HL-60 (cell line): Measurements from ENCODE around the gene TMED6.

Experiments used
- DNase-seq, 2 experiments: peaks; one replicate each; pipeline ENCODE4 v3.0.0-alpha.2; 2010 to 2020; ENCODE audit warnings: low read depth in 1 of 2, low spot score in 1 of 2
- H3K27ac ChIP-seq: fragments of 250-450 bp; sonication (Bioruptor Pico); replicated peaks from 2 replicates; pipeline ENCODE4 v1.5.1; 2020; ENCODE audit warnings: mild to moderate bottlenecking, moderate library complexity
- H3K27me3 ChIP-seq: fragments of 250-450 bp; sonication (Bioruptor Pico); 2 replicates; pipeline ENCODE4 v1.5.1; 2021; ENCODE audit warnings: mild to moderate bottlenecking, moderate library complexity; ENCODE audit not compliant: insufficient read depth, poor library complexity, severe bottlenecking
- H3K4me3 ChIP-seq: replicated peaks from 2 replicates; pipeline ENCODE4 v1.5.1; 2011; ENCODE audit warnings: mild to moderate bottlenecking, control low read depth, low read length; ENCODE audit not compliant: insufficient read depth
- CTCF ChIP-seq: IDR thresholded peaks from one replicate; pipeline ENCODE4 v1.5.1; 2011; ENCODE audit warnings: low read length, control low read depth, inconsistent platforms; ENCODE audit not compliant: insufficient read depth
- GABPA ChIP-seq: IDR thresholded peaks from 2 replicates; pipeline ENCODE4 v1.6.1; 2012; ENCODE audit warnings: low read depth
- POLR2AphosphoS5 ChIP-seq: IDR thresholded peaks from 2 replicates; pipeline ENCODE4 v1.6.1; 2012; ENCODE audit warnings: low read depth
- REST ChIP-seq: IDR thresholded peaks from 2 replicates; pipeline ENCODE4 v1.6.1; 2012; ENCODE audit warnings: low read depth; ENCODE audit not compliant: insufficient replicate concordance
- SPI1 ChIP-seq: IDR thresholded peaks from 2 replicates; pipeline ENCODE4 v1.6.1; 2012; ENCODE audit warnings: low read depth, mild to moderate bottlenecking, borderline replicate concordance

The TMED6 gene

GRCh38 chr16:69396187-69397061, 44.8 kb upstream of the TMED6 start:
- Histone ChIP-seq H3K27ac (peak overlapping the region; percentile 71), H3K27me3 (no peaks in the 10 kb centered on the region), H3K4me3 (no peak overlapping the region)
- peak; percentile 85 to 93 for DNase-seq
- peak; percentile 22 for TF ChIP-seq CTCF
- peak; percentile 95 for TF ChIP-seq POLR2AphosphoS5
- no peak for TF ChIP-seq REST

- no peak for DNase-seq
- Histone ChIP-seq H3K27me3 (no peaks in the 10 kb centered on the region), H3K4me3 (no peak overlapping the region), H3K27ac (no peak overlapping the region)
- no peak for TF ChIP-seq REST
- TF ChIP-seq POLR2AphosphoS5: no peak
Measured at GRCh38 chr16:69395859-69396186, 44.2 kb upstream of the TMED6 start.

- TF ChIP-seq GABPA (no peak), REST (no peak), SPI1 (no peak), POLR2AphosphoS5 (no peak), CTCF (no peak)
- H3K27ac ChIP-seq: no peak overlapping the region
- no peaks in the 10 kb centered on the region for H3K27me3 ChIP-seq
- no peak for DNase-seq
- H3K4me3 ChIP-seq: no peak overlapping the region
Measured at GRCh38 chr16:69393898-69394849, 42.6 kb upstream of the TMED6 start.
